ENCODE data around the gene HEXIM1.

DNA sequence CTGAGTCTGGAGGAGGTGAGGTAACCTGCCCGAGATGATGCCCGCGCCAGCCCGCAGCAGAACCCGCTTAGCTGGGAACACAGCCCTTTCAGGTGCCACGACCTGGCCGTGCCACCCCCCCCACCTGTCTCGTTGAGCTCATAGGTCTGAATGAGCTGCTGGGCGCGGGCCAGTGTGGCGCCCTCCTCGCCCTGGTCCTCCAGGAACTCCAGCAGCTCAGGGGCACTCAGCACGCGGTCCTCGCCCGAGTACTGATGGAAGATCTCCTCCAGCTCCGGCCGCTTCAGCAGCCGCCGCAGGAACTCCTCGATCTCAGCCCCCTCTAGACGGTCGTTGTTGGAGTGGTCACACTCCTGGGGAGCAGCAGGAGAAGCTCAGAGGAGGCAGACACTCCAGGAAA is 29.6 kb upstream of the HEXIM1 start:
- TF ChIP-seq POLR2A (IDR thresholded peaks at IDR 0.05; ENCODE audit: low read depth), result no peak
- TF ChIP-seq, protein P1, sequence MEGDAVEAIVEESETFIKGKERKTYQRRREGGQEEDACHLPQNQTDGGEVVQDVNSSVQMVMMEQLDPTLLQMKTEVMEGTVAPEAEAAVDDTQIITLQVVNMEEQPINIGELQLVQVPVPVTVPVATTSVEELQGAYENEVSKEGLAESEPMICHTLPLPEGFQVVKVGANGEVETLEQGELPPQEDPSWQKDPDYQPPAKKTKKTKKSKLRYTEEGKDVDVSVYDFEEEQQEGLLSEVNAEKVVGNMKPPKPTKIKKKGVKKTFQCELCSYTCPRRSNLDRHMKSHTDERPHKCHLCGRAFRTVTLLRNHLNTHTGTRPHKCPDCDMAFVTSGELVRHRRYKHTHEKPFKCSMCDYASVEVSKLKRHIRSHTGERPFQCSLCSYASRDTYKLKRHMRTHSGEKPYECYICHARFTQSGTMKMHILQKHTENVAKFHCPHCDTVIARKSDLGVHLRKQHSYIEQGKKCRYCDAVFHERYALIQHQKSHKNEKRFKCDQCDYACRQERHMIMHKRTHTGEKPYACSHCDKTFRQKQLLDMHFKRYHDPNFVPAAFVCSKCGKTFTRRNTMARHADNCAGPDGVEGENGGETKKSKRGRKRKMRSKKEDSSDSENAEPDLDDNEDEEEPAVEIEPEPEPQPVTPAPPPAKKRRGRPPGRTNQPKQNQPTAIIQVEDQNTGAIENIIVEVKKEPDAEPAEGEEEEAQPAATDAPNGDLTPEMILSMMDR (IDR thresholded peaks at IDR 0.05), result no peak
